ENCODE data around the gene MYADML2.
A peak's percentile ranks its signal among the peaks of the same experiment; 100 is the strongest.

The MYADML2 gene

GRCh38 chr17:81911277-81911961 is 35.6 kb downstream of the MYADML2 start, which contains the start of gene PCYT2:
Gene PCYT2, minus strand, starts transcription at chr17:81911399. Its CDS starts 44 bp downstream, at chr17:81911355.
- Histone ChIP-seq H3K4me1 (ENCODE audit: control insufficient read depth, insufficient read depth, low read length) (peaks cover 45% of the 10 kb centered on the region), H3K9me3 (ENCODE audit: control insufficient read depth, low read length) (no peaks in the 10 kb centered on the region), H3K27me3 (ENCODE audit: control insufficient read depth, insufficient read depth, low read length) (no peaks in the 10 kb centered on the region), H3K36me3 (ENCODE audit: control insufficient read depth, insufficient read depth, low read length) (peaks cover 31% of the 10 kb centered on the region), H3K4me3 (ENCODE audit: low read length) (peak within 1 kb of the TSS; percentile 55), H3K9ac (ENCODE audit: low read length) (peak within 1 kb of the TSS; percentile 67)

- Histone ChIP-seq H3K9ac (ENCODE audit: low read length) (peak overlapping the region; percentile 67), H3K27me3 (ENCODE audit: control insufficient read depth, insufficient read depth, low read length) (no peaks in the 10 kb centered on the region), H3K4me3 (ENCODE audit: low read length) (peak overlapping the region; percentile 55), H3K36me3 (ENCODE audit: control insufficient read depth, insufficient read depth, low read length) (peaks cover 28% of the 10 kb centered on the region), H3K4me1 (ENCODE audit: control insufficient read depth, insufficient read depth, low read length) (peaks cover 39% of the 10 kb centered on the region), H3K9me3 (ENCODE audit: control insufficient read depth, low read length) (no peaks in the 10 kb centered on the region)
Measured at GRCh38 chr17:81910840-81911276, 36.2 kb downstream of the MYADML2 start.

- H3K9ac ChIP-seq (ENCODE audit: low read length) = peak overlapping the region; percentile 67
- peak overlapping the region; percentile 55 for H3K4me3 ChIP-seq (ENCODE audit: low read length)
- no peaks in the 10 kb centered on the region for H3K9me3 ChIP-seq (ENCODE audit: control insufficient read depth, low read length)
- peaks cover 22% of the 10 kb centered on the region for H3K36me3 ChIP-seq (ENCODE audit: control insufficient read depth, insufficient read depth, low read length)
- peaks cover 33% of the 10 kb centered on the region for H3K4me1 ChIP-seq (ENCODE audit: control insufficient read depth, insufficient read depth, low read length)
- H3K27me3 ChIP-seq (ENCODE audit: control insufficient read depth, insufficient read depth, low read length) = no peaks in the 10 kb centered on the region
Measured at GRCh38 chr17:81909966-81910839, 36.8 kb downstream of the MYADML2 start.

- Histone ChIP-seq H3K4me3 (ENCODE audit: low read length) (no peak overlapping the region), H3K27me3 (ENCODE audit: control insufficient read depth, insufficient read depth, low read length) (no peaks in the 10 kb centered on the region), H3K9ac (ENCODE audit: low read length) (no peak overlapping the region), H3K36me3 (ENCODE audit: control insufficient read depth, insufficient read depth, low read length) (peaks cover 13% of the 10 kb centered on the region), H3K9me3 (ENCODE audit: control insufficient read depth, low read length) (no peaks in the 10 kb centered on the region), H3K4me1 (ENCODE audit: control insufficient read depth, insufficient read depth, low read length) (peaks cover 33% of the 10 kb centered on the region)
Measured at GRCh38 chr17:81909231-81909630, 37.8 kb downstream of the MYADML2 start.

- peaks cover 33% of the 10 kb centered on the region for H3K4me1 ChIP-seq (ENCODE audit: control insufficient read depth, insufficient read depth, low read length)
- H3K36me3 ChIP-seq (ENCODE audit: control insufficient read depth, insufficient read depth, low read length) = peaks cover 9% of the 10 kb centered on the region
- H3K9ac ChIP-seq (ENCODE audit: low read length) = no peak overlapping the region
- no peaks in the 10 kb centered on the region for H3K27me3 ChIP-seq (ENCODE audit: control insufficient read depth, insufficient read depth, low read length)
- H3K4me3 ChIP-seq (ENCODE audit: low read length) = no peak overlapping the region
- no peaks in the 10 kb centered on the region for H3K9me3 ChIP-seq (ENCODE audit: control insufficient read depth, low read length)
Measured at GRCh38 chr17:81908793-81909192, 38.2 kb downstream of the MYADML2 start.

GRCh38 chr17:81907219-81908145 is 39.6 kb downstream of the MYADML2 start:
- H3K9ac ChIP-seq (ENCODE audit: low read length) = no peak overlapping the region
- H3K36me3 ChIP-seq (ENCODE audit: control insufficient read depth, insufficient read depth, low read length) = peaks cover 3% of the 10 kb centered on the region

GRCh38 chr17:81906476-81907218 is 40.4 kb downstream of the MYADML2 start:
- no peaks in the 10 kb centered on the region for H3K9me3 ChIP-seq (ENCODE audit: control insufficient read depth, low read length)
- no peak overlapping the region for H3K4me3 ChIP-seq (ENCODE audit: low read length)
- peaks cover 3% of the 10 kb centered on the region for H3K36me3 ChIP-seq (ENCODE audit: control insufficient read depth, insufficient read depth, low read length)

More at GRCh38 chr17:81907219-81908145, 39.6 kb downstream of the MYADML2 start:
- Histone ChIP-seq H3K9me3 (ENCODE audit: control insufficient read depth, low read length) (no peaks in the 10 kb centered on the region), H3K27me3 (ENCODE audit: control insufficient read depth, insufficient read depth, low read length) (peaks cover 4% of the 10 kb centered on the region), H3K4me3 (ENCODE audit: low read length) (no peak overlapping the region), H3K4me1 (ENCODE audit: control insufficient read depth, insufficient read depth, low read length) (peaks cover 36% of the 10 kb centered on the region)

GRCh38 chr17:81905993-81906392 is 41.0 kb downstream of the MYADML2 start:
- H3K4me1 ChIP-seq (ENCODE audit: control insufficient read depth, insufficient read depth, low read length) = peaks cover 33% of the 10 kb centered on the region

More at GRCh38 chr17:81906476-81907218, 40.4 kb downstream of the MYADML2 start:
- peaks cover 32% of the 10 kb centered on the region for H3K4me1 ChIP-seq (ENCODE audit: control insufficient read depth, insufficient read depth, low read length)
- no peak overlapping the region for H3K9ac ChIP-seq (ENCODE audit: low read length)
- peaks cover 7% of the 10 kb centered on the region for H3K27me3 ChIP-seq (ENCODE audit: control insufficient read depth, insufficient read depth, low read length)

GRCh38 chr17:81905424-81905875 is 41.6 kb downstream of the MYADML2 start:
- Histone ChIP-seq H3K4me1 (ENCODE audit: control insufficient read depth, insufficient read depth, low read length) (peaks cover 29% of the 10 kb centered on the region), H3K36me3 (ENCODE audit: control insufficient read depth, insufficient read depth, low read length) (peaks cover 3% of the 10 kb centered on the region), H3K4me3 (ENCODE audit: low read length) (no peak overlapping the region), H3K9ac (ENCODE audit: low read length) (no peak overlapping the region), H3K27me3 (ENCODE audit: control insufficient read depth, insufficient read depth, low read length) (peaks cover 10% of the 10 kb centered on the region), H3K9me3 (ENCODE audit: control insufficient read depth, low read length) (no peaks in the 10 kb centered on the region)

More at GRCh38 chr17:81905993-81906392, 41.0 kb downstream of the MYADML2 start:
- no peak overlapping the region for H3K9ac ChIP-seq (ENCODE audit: low read length)
- peaks cover 3% of the 10 kb centered on the region for H3K36me3 ChIP-seq (ENCODE audit: control insufficient read depth, insufficient read depth, low read length)
- no peak overlapping the region for H3K4me3 ChIP-seq (ENCODE audit: low read length)
- H3K27me3 ChIP-seq (ENCODE audit: control insufficient read depth, insufficient read depth, low read length) = peaks cover 10% of the 10 kb centered on the region
- H3K9me3 ChIP-seq (ENCODE audit: control insufficient read depth, low read length) = no peaks in the 10 kb centered on the region

- Histone ChIP-seq H3K27me3 (ENCODE audit: control insufficient read depth, insufficient read depth, low read length) (peaks cover 10% of the 10 kb centered on the region), H3K4me1 (ENCODE audit: control insufficient read depth, insufficient read depth, low read length) (peaks cover 23% of the 10 kb centered on the region), H3K4me3 (ENCODE audit: low read length) (no peak overlapping the region), H3K9me3 (ENCODE audit: control insufficient read depth, low read length) (no peaks in the 10 kb centered on the region), H3K9ac (ENCODE audit: low read length) (no peak overlapping the region), H3K36me3 (ENCODE audit: control insufficient read depth, insufficient read depth, low read length) (peaks cover 3% of the 10 kb centered on the region)
Measured at GRCh38 chr17:81904600-81905423, 42.2 kb downstream of the MYADML2 start.

All from mucosa of stomach (tissue), 1 donor.